Panc1 (cell line): ENCODE data around the gene PITX1. TPM values are rescaled to one million over a fixed set of nuclear protein-coding genes. Genes with fewer than 3 reads are reported as not detected.

Source experiments
- ATAC-seq: fragments of 200-7000 bp; cut with Tn5 transposase; 2 replicates; pipeline ENCODE4 v1.9.1; 2020; ENCODE audit warnings: mild to moderate bottlenecking, moderate library complexity
- BruUV-seq: library from RNA; stranded (reverse); fragments of 400-500 nt; replicated peaks from 2 replicates; lab custom pipeline; 2021; lab: Mats Ljungman, UMichigan
- CTCF ChIA-PET: fragments of 300-600 bp; sonication (Branson Sonifier 250); formaldehyde crosslinking; loops from one replicate; lab custom pipeline; 2022; ENCODE audit warnings: antibody characterized with exemption; lab: Charles Lee
- POLR2A ChIA-PET: fragments of 300-600 bp; sonication (Branson Sonifier 250); formaldehyde crosslinking; loops from one replicate; lab custom pipeline; 2022; ENCODE audit warnings: antibody characterized with exemption; lab: Charles Lee
- DNase-seq: peaks from one replicate; pipeline ENCODE4 v3.0.0-alpha.2; 2010; ENCODE audit warnings: low read depth, low spot score
- H3K27ac ChIP-seq: 2 replicates; pipeline ENCODE4 v1.5.1; 2011; ENCODE audit warnings: mild to moderate bottlenecking, low read length, inconsistent platforms
- H3K27me3 ChIP-seq: fragments of 200-500 bp; sonication (Bioruptor generic); 2 replicates; pipeline ENCODE4 v1.6.0; 2014; ENCODE audit warnings: low read length, inconsistent platforms; ENCODE audit not compliant: control insufficient read depth, insufficient read depth
- H3K36me3 ChIP-seq: fragments of 200-500 bp; sonication (Bioruptor generic); 2 replicates; pipeline ENCODE4 v1.5.1; 2014; ENCODE audit warnings: inconsistent platforms, mild to moderate bottlenecking, low read length, moderate library complexity; ENCODE audit not compliant: control insufficient read depth, insufficient read depth
- H3K4me1 ChIP-seq: 2 replicates; pipeline ENCODE4 v1.5.1; 2011; ENCODE audit warnings: inconsistent platforms, mild to moderate bottlenecking, low read length, moderate library complexity; ENCODE audit not compliant: control insufficient read depth, insufficient read depth
- H3K4me3 ChIP-seq, 2 experiments: 2 replicates each; pipeline ENCODE4 v1.5.1; 2011 to 2012; ENCODE audit warnings: low read depth in 2 of 2, low read length in 2 of 2, mild to moderate bottlenecking in 2 of 2, inconsistent platforms in 1 of 2, moderate library complexity in 1 of 2
- H3K9me3 ChIP-seq: fragments of 200-500 bp; sonication (Bioruptor generic); 2 replicates; pipeline ENCODE4 v1.5.1; 2014; ENCODE audit warnings: low read depth, mild to moderate bottlenecking, inconsistent platforms, low read length, moderate library complexity; ENCODE audit not compliant: control insufficient read depth, insufficient read depth
- POLR2AphosphoS5 ChIP-seq: IDR thresholded peaks from 2 replicates; pipeline ENCODE4 v1.6.1; 2012; ENCODE audit warnings: mild to moderate bottlenecking, low read depth, low read length, moderate library complexity
- REST ChIP-seq, 2 experiments: IDR thresholded peaks; 2 replicates each; pipeline ENCODE4 v1.6.1; 2011 to 2012; ENCODE audit warnings: low read depth in 2 of 2, control low read depth in 1 of 2, low read length in 1 of 2, mild to moderate bottlenecking in 1 of 2, moderate library complexity in 1 of 2; ENCODE audit not compliant: insufficient read depth in 1 of 2
- SIN3A ChIP-seq: IDR thresholded peaks from 2 replicates; pipeline ENCODE4 v1.6.1; 2012; ENCODE audit warnings: low read depth, mild to moderate bottlenecking, low read length, moderate library complexity, borderline replicate concordance; ENCODE audit not compliant: insufficient read depth
- TCF7L2 ChIP-seq: IDR thresholded peaks from 2 replicates; pipeline ENCODE4 v1.6.1; 2011; ENCODE audit warnings: mild to moderate bottlenecking, low read depth, low read length, inconsistent platforms
- in situ Hi-C: cut with HindIII; loops from 2 replicates; pipeline ENCODE4 v1.10.0; 2016; ENCODE audit warnings: low sequenced_read_pairs, low pct_unique_long_range_greater_than_20kb
- intact Hi-C: fragments of 100-400 bp; cut with micrococcal nuclease; formaldehyde crosslinking; loops from one replicate; pipeline ENCODE4 v1.10.0; 2022; ENCODE audit not compliant: unreplicated experiment
- total RNA-seq: library from RNA; stranded (reverse); gene quantifications from one replicate; pipeline ENCODE4 v1.2.1, GENCODE V29; 2021; ENCODE audit not compliant: unreplicated experiment
- TF ChIP-seq, protein P1 (sequence below): fragments of 450-650 bp; IDR thresholded peaks from 2 replicates; pipeline ENCODE4 v1.5.1; 2017; ENCODE audit warnings: mild to moderate bottlenecking

PITX1 gene
- total RNA-seq, 1 experiment from 2014 or later, result 41.5 TPM

DNA sequence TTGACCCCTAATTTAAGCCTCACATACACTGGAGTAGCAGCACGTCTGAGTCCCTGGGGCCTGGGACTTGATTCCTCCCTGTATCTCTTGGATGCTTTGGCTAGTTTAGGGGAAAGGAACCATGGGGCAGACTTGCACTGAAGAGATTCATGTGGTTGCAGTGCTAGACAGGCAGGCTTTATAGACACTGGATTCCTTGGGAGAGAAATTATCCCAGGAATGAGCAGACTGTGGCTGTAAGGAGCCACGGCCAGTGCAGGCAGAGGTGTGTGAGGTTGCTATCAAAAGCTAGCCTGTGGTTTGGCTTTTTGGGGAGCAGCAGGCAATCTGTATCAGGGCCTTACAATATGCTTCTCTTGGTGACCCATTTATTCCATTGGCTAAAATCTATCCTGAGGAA, 20.5 kb upstream of the PITX1 start:
- Histone ChIP-seq H3K27ac (no peak overlapping the region), H3K27me3 (no peaks in the 10 kb centered on the region), H3K9me3 (no peaks in the 10 kb centered on the region), H3K4me1 (no peaks in the 10 kb centered on the region), H3K36me3 (no peaks in the 10 kb centered on the region), H3K4me3 (no peak overlapping the region)
- TF ChIP-seq SIN3A (no peak), REST (IDR thresholded peaks at IDR 0.05; ENCODE audit: insufficient read depth in 1 of 2, low read depth in 2 of 2, low read length in 1 of 2) (no peak), TCF7L2 (no peak), POLR2AphosphoS5 (no peak)
- TF ChIP-seq, protein P1, sequence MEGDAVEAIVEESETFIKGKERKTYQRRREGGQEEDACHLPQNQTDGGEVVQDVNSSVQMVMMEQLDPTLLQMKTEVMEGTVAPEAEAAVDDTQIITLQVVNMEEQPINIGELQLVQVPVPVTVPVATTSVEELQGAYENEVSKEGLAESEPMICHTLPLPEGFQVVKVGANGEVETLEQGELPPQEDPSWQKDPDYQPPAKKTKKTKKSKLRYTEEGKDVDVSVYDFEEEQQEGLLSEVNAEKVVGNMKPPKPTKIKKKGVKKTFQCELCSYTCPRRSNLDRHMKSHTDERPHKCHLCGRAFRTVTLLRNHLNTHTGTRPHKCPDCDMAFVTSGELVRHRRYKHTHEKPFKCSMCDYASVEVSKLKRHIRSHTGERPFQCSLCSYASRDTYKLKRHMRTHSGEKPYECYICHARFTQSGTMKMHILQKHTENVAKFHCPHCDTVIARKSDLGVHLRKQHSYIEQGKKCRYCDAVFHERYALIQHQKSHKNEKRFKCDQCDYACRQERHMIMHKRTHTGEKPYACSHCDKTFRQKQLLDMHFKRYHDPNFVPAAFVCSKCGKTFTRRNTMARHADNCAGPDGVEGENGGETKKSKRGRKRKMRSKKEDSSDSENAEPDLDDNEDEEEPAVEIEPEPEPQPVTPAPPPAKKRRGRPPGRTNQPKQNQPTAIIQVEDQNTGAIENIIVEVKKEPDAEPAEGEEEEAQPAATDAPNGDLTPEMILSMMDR, result no peak
- ChIA-PET POLR2A (no interaction called here), CTCF (no interaction called here)
- DNase-seq (no peak), ATAC-seq (no peak)
- intact Hi-C loops (no loop called here), in situ Hi-C loops (no loop called here)
- no TSS peak for BruUV-seq

DNA sequence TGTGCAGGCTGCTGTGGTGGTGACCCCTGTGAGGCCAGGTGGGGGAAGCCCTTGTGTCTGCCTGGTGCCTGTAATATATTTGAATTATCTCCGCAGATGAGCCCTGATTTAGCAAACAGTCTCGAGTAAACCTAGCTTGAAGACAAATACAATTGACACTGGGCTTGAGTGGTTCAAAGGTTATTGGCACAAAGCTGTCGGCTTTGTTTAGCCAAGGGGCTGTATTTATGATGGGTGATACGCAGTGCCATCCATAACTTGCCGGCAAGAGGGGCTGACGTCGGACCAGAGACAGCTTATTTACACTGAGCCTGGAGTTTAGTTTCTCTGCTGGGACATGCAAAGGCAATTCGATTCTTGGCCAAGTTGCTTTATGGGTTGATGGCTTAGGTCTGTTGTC, 20.0 kb upstream of the PITX1 start:
- TF ChIP-seq REST (IDR thresholded peaks at IDR 0.05; ENCODE audit: insufficient read depth in 1 of 2, low read depth in 2 of 2, low read length in 1 of 2) (no peak), POLR2AphosphoS5 (no peak), TCF7L2 (no peak), SIN3A (no peak)
- TF ChIP-seq, protein P1, result no peak
- no peak for DNase-seq
- Histone ChIP-seq H3K27me3 (no peaks in the 10 kb centered on the region), H3K4me1 (no peaks in the 10 kb centered on the region), H3K36me3 (no peaks in the 10 kb centered on the region), H3K9me3 (no peaks in the 10 kb centered on the region), H3K27ac (no peak overlapping the region), H3K4me3 (no peak overlapping the region)
- BruUV-seq, result no TSS peak
- ChIA-PET POLR2A (no interaction called here), CTCF (no interaction called here)
- in situ Hi-C loops, result no loop called here
- no peak for ATAC-seq
- intact Hi-C loops, result no loop called here
